Amygdala (tissue), 56 donors: Measurements from ENCODE around the gene SCML2.
A peak's percentile ranks its signal among the peaks of the same experiment; 100 is the strongest.
"Not testable (repeated sequence)": the region's sequence is repeated elsewhere in the genome, so short reads cannot be mapped to it uniquely, and the experiment has no call there.

Experiments
- DNase-seq, 56 donors: peaks; one replicate each; lab custom pipeline; 2025; lab: John Stamatoyannopoulos, UW

SCML2 gene

GRCh38 chrX:18354369-18355223 lies at the start of gene SCML2:
TSS of gene SCML2 (minus strand) at chrX:18354688. CDS start at chrX:18334071, 20,617 bp downstream.
- peak in 41 of 56 donors; percentile 0 to 56 (median 17) for DNase-seq

GRCh38 chrX:18401848-18402213 lies 47.3 kb upstream of the SCML2 start:
- DNase-seq, result no peak

GRCh38 chrX:18394477-18394876 lies 40.0 kb upstream of the SCML2 start:
- peak in 3 of 56 donors; percentile 1 to 8 (median 2) for DNase-seq

- peak in 42 of 56 donors; percentile 0 to 76 (median 7) for DNase-seq
Measured at GRCh38 chrX:18390941-18391538, 36.6 kb upstream of the SCML2 start.

- no peak for DNase-seq
Measured at GRCh38 chrX:18389966-18390365, 35.5 kb upstream of the SCML2 start.

- DNase-seq, result peak in 2 of 56 donors; percentile 1 to 5
Measured at GRCh38 chrX:18377796-18378195, 23.3 kb upstream of the SCML2 start.

- DNase-seq, result not testable (repeated sequence)
Measured at GRCh38 chrX:18375131-18375805, 20.8 kb upstream of the SCML2 start.

GRCh38 chrX:18369096-18369495 lies 14.6 kb upstream of the SCML2 start:
- not testable (repeated sequence) for DNase-seq

GRCh38 chrX:18368402-18368801 lies 13.9 kb upstream of the SCML2 start:
- DNase-seq, result no peak

GRCh38 chrX:18360867-18361266 lies 6.4 kb upstream of the SCML2 start:
- no peak for DNase-seq

- peak in 4 of 56 donors; percentile 0 to 21 (median 5) for DNase-seq
Measured at GRCh38 chrX:18353931-18354368, 538 bp downstream of the SCML2 start.

GRCh38 chrX:18351784-18352183 lies 2.7 kb downstream of the SCML2 start:
- DNase-seq, result no peak

- no peak for DNase-seq
Measured at GRCh38 chrX:18348047-18348446, 6.4 kb downstream of the SCML2 start.

- DNase-seq, result no peak
Measured at GRCh38 chrX:18309401-18309800, 45.1 kb downstream of the SCML2 start.

GRCh38 chrX:18297251-18297650 lies 57.2 kb downstream of the SCML2 start:
- DNase-seq, result no peak

GRCh38 chrX:18294893-18295292 lies 59.6 kb downstream of the SCML2 start:
- no peak for DNase-seq

- no peak for DNase-seq
Measured at GRCh38 chrX:18291006-18291545, 63.4 kb downstream of the SCML2 start.

GRCh38 chrX:18290200-18290599 lies 64.3 kb downstream of the SCML2 start:
- DNase-seq, result no peak

- DNase-seq, result no peak
Measured at GRCh38 chrX:18288716-18289115, 65.8 kb downstream of the SCML2 start.

GRCh38 chrX:18286322-18286831 lies 68.1 kb downstream of the SCML2 start:
- DNase-seq, result no peak

GRCh38 chrX:18278449-18278848 lies 76.0 kb downstream of the SCML2 start:
- no peak for DNase-seq
